ENCODE measurements around the gene QRSL1. TPM values are rescaled to one million over a fixed set of nuclear protein-coding genes. Genes with fewer than 3 reads are reported as not detected.

The QRSL1 gene
- total and polyA plus RNA-seq, 2 of the 4 experiments (the other 2 are of a cell fraction) = 6.1 to 10.9 TPM

Small RNA genes lying within 50 kb of the gene (microRNA-seq; reads per million reads assigned to microRNA genes)
- not detected for gene RNU6-527P (ENCODE audit: insufficient read depth, insufficient read length)

Small RNA genes lying within 50 kb of the gene (small RNA-seq; reads per million reads assigned to genes)
- 0 reads per million in 5 experiments for gene RNU6-527P

Other genes with a start within 250 kb of the QRSL1 start
- 9.9 and 11.7 TPM in 2 replicates for gene RTN4IP1, start 80 bp upstream of the QRSL1 start, total RNA-seq (2012; rRNA removed)
- gene RTN4IP1, start 80 bp upstream of the QRSL1 start, polyA plus RNA-seq (2012; rRNA removed) = 4.9 and 5.7 TPM in 2 replicates

Measured in IMR-90 (cell line).